ENCODE measurements around the gene ZNF282. TPM values are rescaled to one million over a fixed set of nuclear protein-coding genes. Genes with fewer than 3 reads are reported as not detected.
A peak's percentile ranks its signal among the peaks of the same experiment; 100 is the strongest.

The ZNF282 gene
- total and polyA plus RNA-seq, 9 of the 15 experiments (the other 6 are each of a cell fraction or from before 2014, with no cell fraction given), result 0.76 to 58.6 (median 17.4) TPM

GRCh38 chr7:149239345-149240143 is 44.2 kb downstream of the ZNF282 start, which contains the start of gene ZNF212 (continued):
- peak; percentile 92 for TF ChIP-seq LCOR (CRISPR knock-in tag; IDR thresholded peaks at IDR 0.05)
- no peak for TF ChIP-seq BRD9 (IDR thresholded peaks at IDR 0.05; ENCODE audit: low read depth, partially characterized antibody)
- TF ChIP-seq MTA2 (IDR thresholded peaks at IDR 0.05; ENCODE audit: low read depth), result peak; percentile 46
- peak; percentile 76; the same call in 1 of the 2 replicates for TF ChIP-seq TGIF2 (CRISPR knock-in tag; IDR thresholded peaks at IDR 0.05)
- peak; percentile 89 for TF ChIP-seq SUPT5H (IDR thresholded peaks at IDR 0.05)
- no peak for TF ChIP-seq SMARCE1 (IDR thresholded peaks at IDR 0.05)
- TF ChIP-seq ASH1L (IDR thresholded peaks at IDR 0.05; ENCODE audit: borderline replicate concordance, low read depth, partially characterized antibody), result no peak
- peak; percentile 51 for TF ChIP-seq ZBED1 (IDR thresholded peaks at IDR 0.05)
- TF ChIP-seq POLR2AphosphoS2 (IDR thresholded peaks at IDR 0.05; ENCODE audit: low read length), result no peak
- no peak for TF ChIP-seq ZNF507 (tag; conservative IDR thresholded peaks at IDR 0.05)
- TF ChIP-seq GATAD2B (IDR thresholded peaks at IDR 0.05; ENCODE audit: borderline replicate concordance), result no peak
- peak; percentile 78; the same call in 1 of the 2 replicates for TF ChIP-seq ZBTB1 (CRISPR knock-in tag; IDR thresholded peaks at IDR 0.05; ENCODE audit: borderline replicate concordance, low read depth)
- TF ChIP-seq NFRKB (IDR thresholded peaks at IDR 0.05; ENCODE audit: low read depth), result 0 out of 2 replicates have a peak, but pooled peaks have one; percentile 57
- TF ChIP-seq NFE2 (IDR thresholded peaks at IDR 0.05; ENCODE audit: low read depth), result peak; percentile 29
- no peak for TF ChIP-seq NCOA2 (IDR thresholded peaks at IDR 0.05; ENCODE audit: partially characterized antibody in 2 of 2)
- TF ChIP-seq PURB (CRISPR knock-in tag; IDR thresholded peaks at IDR 0.05; ENCODE audit: low read depth), result no peak
- no peak for TF ChIP-seq ZNF398 (CRISPR knock-in tag; IDR thresholded peaks at IDR 0.05)
- TF ChIP-seq ARID3A (IDR thresholded peaks at IDR 0.05; ENCODE audit: borderline replicate concordance, low read depth, low read length), result no peak
- no peak for TF ChIP-seq NCOA4 (IDR thresholded peaks at IDR 0.05; ENCODE audit: partially characterized antibody)
- TF ChIP-seq ZNF644 (tag; IDR thresholded peaks at IDR 0.05; ENCODE audit: low read depth), result no peak
- no peak for TF ChIP-seq ZKSCAN3 (CRISPR knock-in tag; IDR thresholded peaks at IDR 0.05)
- peak; percentile 61 for TF ChIP-seq TCF3 (CRISPR knock-in tag; IDR thresholded peaks at IDR 0.05)
- TF ChIP-seq POLR2A (conservative IDR thresholded peaks at IDR 0.05), result peak; percentile 89
- no peak for TF ChIP-seq KLF1 (tag; IDR thresholded peaks at IDR 0.05)
- peak in 1 of 2 experiments; percentile 22; a peak in 2 of 4 replicates for TF ChIP-seq FOXA3 (CRISPR knock-in tag; conservative IDR thresholded peaks at IDR 0.05 in 1 of 2, IDR thresholded peaks at IDR 0.05 in 1 of 2)
- no peak for TF ChIP-seq DPF2 (IDR thresholded peaks at IDR 0.05)
- TF ChIP-seq HOXB6 (CRISPR knock-in tag; IDR thresholded peaks at IDR 0.05; ENCODE audit: borderline replicate concordance), result no peak
- no peak for TF ChIP-seq TEAD2 (tag; IDR thresholded peaks at IDR 0.05)
